GM23338 (cell line): ENCODE results near the gene SNAPC4. TPM values are rescaled to one million over a fixed set of nuclear protein-coding genes. Genes with fewer than 3 reads are reported as not detected.

ENCODE experiments used
- ATAC-seq: fragments of 200-7000 bp; cut with Tn5 transposase; 3 replicates; pipeline ENCODE4 v1.9.1; 2020
- DNase-seq: peaks from one replicate; pipeline ENCODE4 v3.0.0-alpha.2; 2015; ENCODE audit warnings: low spot score
- H2AFZ ChIP-seq: fragments of 200-600 bp; sonication (generic); 2 replicates; pipeline ENCODE4 v1.8.0; 2016; ENCODE audit warnings: antibody characterized with exemption, mild to moderate bottlenecking, moderate library complexity
- H3F3A ChIP-seq: fragments of 200-600 bp; sonication (generic); replicated peaks from 2 replicates; pipeline ENCODE4 v1.8.0; 2017; ENCODE audit warnings: antibody characterized with exemption, mixed run types, low read depth
- H3K27ac ChIP-seq: fragments of 200-600 bp; sonication (generic); 2 replicates; pipeline ENCODE4 v1.6.1; 2016; ENCODE audit warnings: low read depth
- H3K27me3 ChIP-seq: fragments of 200-600 bp; sonication (generic); 2 replicates; pipeline ENCODE4 v1.8.0; 2016; ENCODE audit warnings: mild to moderate bottlenecking, mixed run types, moderate library complexity; ENCODE audit not compliant: insufficient read depth
- H3K36me3 ChIP-seq: fragments of 200-600 bp; sonication (generic); 2 replicates; pipeline ENCODE4 v1.8.0; 2016; ENCODE audit warnings: mild to moderate bottlenecking; ENCODE audit not compliant: insufficient read depth
- H3K4me1 ChIP-seq: fragments of 200-600 bp; sonication (generic); 2 replicates; pipeline ENCODE4 v1.8.0; 2016; ENCODE audit warnings: mild to moderate bottlenecking, moderate library complexity; ENCODE audit not compliant: insufficient read depth
- H3K4me2 ChIP-seq: fragments of 200-600 bp; sonication (generic); 2 replicates; pipeline ENCODE4 v1.7.1; 2017; ENCODE audit warnings: mixed run types
- H3K4me3 ChIP-seq: fragments of 200-600 bp; sonication (generic); 2 replicates; pipeline ENCODE4 v1.6.1; 2016; ENCODE audit warnings: mixed run types
- H3K79me2 ChIP-seq: fragments of 200-600 bp; sonication (generic); replicated peaks from 2 replicates; pipeline ENCODE4 v1.8.0; 2017; ENCODE audit warnings: mild to moderate bottlenecking; ENCODE audit not compliant: insufficient read depth
- H3K9me2 ChIP-seq: fragments of 200-600 bp; sonication (generic); 2 replicates; pipeline ENCODE4 v1.8.0; 2017; ENCODE audit not compliant: insufficient read depth
- H4K20me1 ChIP-seq: fragments of 200-600 bp; sonication (generic); replicated peaks from 2 replicates; pipeline ENCODE4 v1.8.0; 2017; ENCODE audit warnings: mild to moderate bottlenecking; ENCODE audit not compliant: insufficient read depth
- H3K27ac Mint-ChIP-seq: 2 replicates; pipeline ENCODE4 v1.8.0; 2020; ENCODE audit warnings: inconsistent platforms, mild to moderate bottlenecking, moderate library complexity, mixed read lengths
- H3K27me3 Mint-ChIP-seq: 3 replicates; pipeline ENCODE4 v1.8.0; 2022; ENCODE audit warnings: low read depth, mild to moderate bottlenecking, moderate library complexity, mixed read lengths, inconsistent platforms; ENCODE audit not compliant: insufficient read depth, poor library complexity
- H3K36me3 Mint-ChIP-seq: 3 replicates; pipeline ENCODE4 v1.8.0; 2021; ENCODE audit warnings: low read depth, mild to moderate bottlenecking, inconsistent platforms, moderate library complexity, mixed read lengths
- H3K4me1 Mint-ChIP-seq: 3 replicates; pipeline ENCODE4 v1.8.0; 2020; ENCODE audit warnings: mild to moderate bottlenecking, inconsistent platforms, mixed read lengths
- H3K4me3 Mint-ChIP-seq: 3 replicates; pipeline ENCODE4 v1.8.0; 2021; ENCODE audit warnings: moderate library complexity, mild to moderate bottlenecking, inconsistent platforms, mixed read lengths
- H3K9me3 Mint-ChIP-seq: 3 replicates; pipeline ENCODE4 v1.8.0; 2020; ENCODE audit warnings: moderate library complexity, mild to moderate bottlenecking, inconsistent platforms, mixed read lengths
- CREB1 ChIP-seq: fragments of 250-450 bp; sonication (Bioruptor Pico); IDR thresholded peaks from 2 replicates; pipeline ENCODE4 v1.5.0; 2020; ENCODE audit warnings: low read depth, mild to moderate bottlenecking, moderate library complexity
- CTCF ChIP-seq, 2 experiments: fragments of 200-600 bp in 1 of 2; sonication (generic) in 1 of 2; conservative IDR thresholded peaks; 2 replicates each; pipeline versions ENCODE4 v1.5.1 to v1.6.1; 2016 to 2017; ENCODE audit warnings: antibody characterized with exemption in 2 of 2, low read depth in 2 of 2, mild to moderate bottlenecking in 2 of 2, moderate library complexity in 1 of 2
- ETS1 ChIP-seq: IDR thresholded peaks from 2 replicates; pipeline ENCODE4 v1.6.1; 2016; ENCODE audit warnings: antibody characterized with exemption
- EZH2 ChIP-seq: fragments of 200-600 bp; sonication (generic); IDR thresholded peaks from one replicate; pipeline ENCODE4 v1.8.0; 2017; ENCODE audit warnings: antibody characterized with exemption, mild to moderate bottlenecking, low read depth; ENCODE audit not compliant: unreplicated experiment
- EZH2phosphoT487 ChIP-seq: fragments of 200-600 bp; sonication (generic); IDR thresholded peaks from one replicate; pipeline ENCODE4 v1.8.1; 2018; ENCODE audit warnings: antibody characterized with exemption; ENCODE audit not compliant: unreplicated experiment
- POLR2AphosphoS5 ChIP-seq: IDR thresholded peaks from 2 replicates; pipeline ENCODE4 v1.6.1; 2016; ENCODE audit warnings: antibody characterized with exemption, low read depth
- REST ChIP-seq: IDR thresholded peaks from one replicate; pipeline ENCODE4 v1.6.1; 2018; ENCODE audit warnings: antibody characterized with exemption; ENCODE audit not compliant: unreplicated experiment
- STAT1 ChIP-seq: IDR thresholded peaks from one replicate; pipeline ENCODE4 v1.6.1; 2016; ENCODE audit warnings: antibody characterized with exemption; ENCODE audit not compliant: unreplicated experiment
- ZNF114 ChIP-seq: fragments of 250-450 bp; sonication (Bioruptor Pico); IDR thresholded peaks from 2 replicates; pipeline ENCODE4 v1.5.0; 2020; ENCODE audit warnings: mild to moderate bottlenecking, moderate library complexity
- ZNF331 ChIP-seq: fragments of 250-450 bp; sonication (Bioruptor Pico); IDR thresholded peaks from 2 replicates; pipeline ENCODE4 v1.5.0; 2020; ENCODE audit warnings: low read depth, mild to moderate bottlenecking, moderate library complexity
- ZNF462 ChIP-seq: fragments of 250-450 bp; sonication (Bioruptor Pico); IDR thresholded peaks from 2 replicates; pipeline ENCODE4 v1.5.0; 2020; ENCODE audit warnings: mild to moderate bottlenecking, moderate library complexity
- polyA plus RNA-seq: library from polyadenylated mRNA; unstranded; fragments of >200 nt; fragmentation: Nextera tagmentation; extraction: Ambion mirVana; gene quantifications from 2 replicates; pipeline ENCODE4 v1.2.1, GENCODE V29; 2016
- total RNA-seq: library from RNA; depleted of rRNA; stranded (reverse); fragments of >200 nt; shearing (Covaris generic); gene quantifications from 2 replicates; pipeline ENCODE4 v1.2.3, GENCODE V29; 2014

The SNAPC4 gene
- total and polyA plus RNA-seq, 2 experiments from 2014 or later, result 8.8 to 22.7 TPM

- Mint-ChIP-seq H3K36me3 (peaks cover 6% of the 10 kb centered on the region; the same call in 2 of the 3 replicates), H3K27ac (no peak within 1 kb of the TSS), H3K9me3 (no peaks in the 10 kb centered on the region), H3K4me1 (no peaks in the 10 kb centered on the region), H3K27me3 (peaks cover 3% of the 10 kb centered on the region), H3K4me3 (no peak within 1 kb of the TSS)
- peak; percentile 7; the same call in 2 of the 3 replicates for ATAC-seq
- Histone ChIP-seq H4K20me1 (no peaks in the 10 kb centered on the region; the same call in 1 of the 2 replicates), H3K9me2 (no peaks in the 10 kb centered on the region), H3F3A (no peaks in the 10 kb centered on the region), H3K4me1 (no peaks in the 10 kb centered on the region), H2AFZ (no peak within 1 kb of the TSS), H3K79me2 (no peaks in the 10 kb centered on the region), H3K4me3 (no peak within 1 kb of the TSS), H3K27me3 (no peaks in the 10 kb centered on the region), H3K4me2 (no peak within 1 kb of the TSS), H3K27ac (0 out of 2 replicates have a peak within 1 kb of the TSS, but pooled peaks have one; percentile 32), H3K36me3 (no peaks in the 10 kb centered on the region)
- TF ChIP-seq ZNF114 (CRISPR knock-in tag) (no peak), ZNF462 (no peak), CREB1 (CRISPR knock-in tag) (no peak), ZNF331 (no peak), STAT1 (no peak), REST (no peak), EZH2phosphoT487 (no peak), POLR2AphosphoS5 (no peak), EZH2 (no peak), CTCF (conservative IDR thresholded peaks at IDR 0.05; ENCODE audit: low read depth in 2 of 2) (no peak), ETS1 (no peak)
- no peak for DNase-seq
These were observed 26.4 kb downstream of the SNAPC4 start, which contains the start of gene CARD9 for GRCh38 chr9:136373300-136374182. CARD9 (minus strand) TSS chr9:136373669; CDS start chr9:136372078, 1,591 bp downstream.
